GM13976 (cell line): ENCODE results near the gene PMP22.

Experiments used
- DNase-seq: peaks from one replicate; pipeline ENCODE4 v3.0.0; 2012; ENCODE audit warnings: low spot score
- in situ Hi-C: fragments of 300-500 bp; cut with MboI; formaldehyde crosslinking; loops from one replicate; pipeline ENCODE4 v1.12.0; 2022; ENCODE audit warnings: low sequenced_read_pairs, mixed read lengths, inconsistent platforms; ENCODE audit not compliant: unreplicated experiment
- TF ChIP-seq, protein P1 (sequence below): IDR thresholded peaks from 2 replicates; pipeline ENCODE4 v1.5.1; 2012; ENCODE audit warnings: borderline replicate concordance, mild to moderate bottlenecking; ENCODE audit not compliant: insufficient read depth; ENCODE audit errors: extremely low read depth, missing control alignments, control extremely low read depth

The PMP22 gene

GRCh38 chr17:15265131-15265530 lies at the start of gene PMP22:
TSS of gene PMP22 (minus strand) at chr17:15265326. CDS start at chr17:15260727, 4,599 bp downstream.
- TF ChIP-seq, protein P1, sequence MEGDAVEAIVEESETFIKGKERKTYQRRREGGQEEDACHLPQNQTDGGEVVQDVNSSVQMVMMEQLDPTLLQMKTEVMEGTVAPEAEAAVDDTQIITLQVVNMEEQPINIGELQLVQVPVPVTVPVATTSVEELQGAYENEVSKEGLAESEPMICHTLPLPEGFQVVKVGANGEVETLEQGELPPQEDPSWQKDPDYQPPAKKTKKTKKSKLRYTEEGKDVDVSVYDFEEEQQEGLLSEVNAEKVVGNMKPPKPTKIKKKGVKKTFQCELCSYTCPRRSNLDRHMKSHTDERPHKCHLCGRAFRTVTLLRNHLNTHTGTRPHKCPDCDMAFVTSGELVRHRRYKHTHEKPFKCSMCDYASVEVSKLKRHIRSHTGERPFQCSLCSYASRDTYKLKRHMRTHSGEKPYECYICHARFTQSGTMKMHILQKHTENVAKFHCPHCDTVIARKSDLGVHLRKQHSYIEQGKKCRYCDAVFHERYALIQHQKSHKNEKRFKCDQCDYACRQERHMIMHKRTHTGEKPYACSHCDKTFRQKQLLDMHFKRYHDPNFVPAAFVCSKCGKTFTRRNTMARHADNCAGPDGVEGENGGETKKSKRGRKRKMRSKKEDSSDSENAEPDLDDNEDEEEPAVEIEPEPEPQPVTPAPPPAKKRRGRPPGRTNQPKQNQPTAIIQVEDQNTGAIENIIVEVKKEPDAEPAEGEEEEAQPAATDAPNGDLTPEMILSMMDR: no peak
- no peak for DNase-seq
- in situ Hi-C loops: no loop called here

GRCh38 chr17:15311996-15312395 lies 46.9 kb upstream of the PMP22 start:
- in situ Hi-C loops: no loop called here
- TF ChIP-seq, protein P1: no peak
- no peak for DNase-seq

GRCh38 chr17:15309793-15310192 lies 44.7 kb upstream of the PMP22 start:
- in situ Hi-C loops: no loop called here
- DNase-seq: no peak
- TF ChIP-seq, protein P1: no peak

DNA sequence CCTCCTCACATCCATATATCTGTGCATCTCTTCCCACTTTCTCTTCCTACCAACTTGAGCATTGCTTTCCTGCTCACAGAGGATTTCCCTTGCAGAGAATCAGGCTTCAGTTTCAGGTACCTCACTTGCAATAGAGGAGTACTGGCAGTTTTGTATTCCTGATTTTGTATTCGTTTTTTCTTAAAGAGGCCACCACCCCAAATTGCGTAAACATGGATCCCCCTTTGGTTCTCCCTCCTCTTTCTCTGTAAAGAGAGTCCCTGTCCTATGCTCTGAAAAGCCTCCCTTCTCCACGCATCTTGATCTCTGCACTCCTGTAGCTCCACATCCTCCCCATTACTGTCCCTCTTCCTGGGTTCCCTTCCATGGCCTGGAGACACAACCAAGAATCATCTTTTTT lies 44.1 kb upstream of the PMP22 start:
- TF ChIP-seq, protein P1: no peak
- in situ Hi-C loops: no loop called here

GRCh38 chr17:15308758-15309157 lies 43.6 kb upstream of the PMP22 start:
- in situ Hi-C loops: no loop called here
- TF ChIP-seq, protein P1: no peak
- no peak for DNase-seq

More for the DNA sequence above, 44.1 kb upstream of the PMP22 start:
- DNase-seq: no peak

DNA sequence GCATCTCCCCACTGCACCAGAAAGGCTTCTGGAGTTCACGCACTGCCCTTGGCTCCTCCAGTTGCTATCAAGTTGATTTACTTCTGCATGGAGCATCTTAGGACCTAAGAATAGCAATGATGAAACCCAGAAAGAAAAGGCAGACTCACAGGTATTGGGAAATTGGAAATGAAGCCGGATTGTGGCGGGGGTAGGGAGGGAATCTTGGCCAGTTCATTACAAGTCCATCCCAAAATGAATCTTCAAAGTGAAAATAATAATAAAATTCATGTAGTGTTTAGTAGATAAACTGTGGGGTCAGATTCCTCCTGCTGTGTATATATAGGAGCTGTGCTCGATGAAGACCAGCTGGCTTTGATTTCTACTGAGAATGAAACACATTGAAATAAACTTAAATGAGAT lies 42.6 kb upstream of the PMP22 start:
- DNase-seq: no peak
- TF ChIP-seq, protein P1: no peak
- in situ Hi-C loops: no loop called here

GRCh38 chr17:15303851-15304250 lies 38.7 kb upstream of the PMP22 start:
- DNase-seq: no peak
- TF ChIP-seq, protein P1: no peak
- in situ Hi-C loops: no loop called here
